ENCODE results near the gene DGCR6. TPM values are rescaled to one million over a fixed set of nuclear protein-coding genes. Genes with fewer than 3 reads are reported as not detected.

Gene DGCR6
- total and polyA plus RNA-seq, 2 of the 4 experiments (the other 2 are of a cell fraction) = 0.54 to 0.58 TPM

DNA sequence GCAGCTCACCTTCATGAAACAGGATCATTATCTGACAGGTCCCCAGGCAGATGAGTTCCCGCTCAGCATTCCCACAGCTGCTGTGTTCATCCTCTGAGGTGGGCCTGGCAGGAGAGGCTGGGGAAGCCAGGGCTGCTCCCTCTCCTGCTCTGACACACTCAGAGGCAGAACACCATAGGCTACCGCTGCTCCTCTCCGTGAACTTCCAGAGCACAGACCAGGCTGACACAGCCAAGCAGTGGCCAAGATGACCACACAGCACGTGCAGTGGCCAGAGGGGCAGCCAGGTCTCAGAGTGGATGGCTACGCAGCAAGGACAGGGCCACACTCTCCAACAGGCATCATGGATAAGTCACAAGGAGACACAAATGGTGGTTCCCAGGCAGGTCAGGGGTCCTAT lies 21.5 kb downstream of the DGCR6 start:
- no peak overlapping the region for H3K4ac ChIP-seq (ENCODE audit: low read depth, low read length)
- ATAC-seq (ENCODE audit: low read depth) = no peak
- no peak overlapping the region for H3K4me2 ChIP-seq (ENCODE audit: low read depth, low read length)
- H3K23ac ChIP-seq (ENCODE audit: low read depth, low read length) = no peak overlapping the region
- no peak for TF ChIP-seq SMC3 (IDR thresholded peaks at IDR 0.05; ENCODE audit: low read depth, low read length)
- no peak for TF ChIP-seq POLR2A (IDR thresholded peaks at IDR 0.05; ENCODE audit: low read depth, low read length)
- TF ChIP-seq RAD21 (IDR thresholded peaks at IDR 0.05; ENCODE audit: low read length) = no peak
- TF ChIP-seq MXI1 (IDR thresholded peaks at IDR 0.05; ENCODE audit: borderline replicate concordance, low read depth, low read length) = no peak
- no peak for TF ChIP-seq FOS (IDR thresholded peaks at IDR 0.05; ENCODE audit: low read depth, low read length)
- CTCF ChIA-PET = no interaction called here
- no peak overlapping the region for H2BK15ac ChIP-seq (ENCODE audit: low read depth, low read length)
- H3K27me3 ChIP-seq (ENCODE audit: control insufficient read depth, insufficient read depth, low read length) = no peaks in the 10 kb centered on the region
- dilution Hi-C loops (cut with HindIII; ENCODE audit: low sequenced_read_pairs, unreplicated experiment) (no loop called here), intact Hi-C loops (cut with micrococcal nuclease) (no loop called here), in situ Hi-C loops (cut with MboI; ENCODE audit: low sequenced_read_pairs) (no loop called here)
- H3K79me1 ChIP-seq (ENCODE audit: low read depth in 1 of 2, low read length in 2 of 2) = no peaks in the 10 kb centered on the region
- no peaks in the 10 kb centered on the region for H4K20me1 ChIP-seq (ENCODE audit: insufficient read depth, low read length)
- no peaks in the 10 kb centered on the region for H3K36me3 ChIP-seq (ENCODE audit: control insufficient read depth, insufficient read depth, low read length)
- H2BK120ac ChIP-seq (ENCODE audit: low read depth, low read length) = no peak overlapping the region
- H4K91ac ChIP-seq (ENCODE audit: insufficient read depth, low read depth, low read length) = no peak overlapping the region
- POLR2A ChIA-PET (ENCODE audit: unreplicated experiment) = interaction anchor here (0.6 kb wide), 1 partner anchor 10 kb away, joined by 4 read pairs; no protein-coding TSS in a partner anchor
- H3K9me3 ChIP-seq (ENCODE audit: control insufficient read depth, insufficient read depth, low read length) = no peaks in the 10 kb centered on the region
- no peak overlapping the region for H2AK5ac ChIP-seq (ENCODE audit: low read depth, low read length)
- no peak overlapping the region for H4K5ac ChIP-seq (ENCODE audit: low read depth, low read length)
- H3K27ac ChIP-seq (ENCODE audit: insufficient read depth, low read length) = no peak overlapping the region
- H2BK20ac ChIP-seq (ENCODE audit: low read depth, low read length) = no peak overlapping the region
- H4K8ac ChIP-seq (ENCODE audit: low read depth in 2 of 2, low read length in 2 of 2) = no peak overlapping the region
- no peak overlapping the region for H2AFZ ChIP-seq (replicated peaks; ENCODE audit: low read length, poor library complexity)
- no peaks in the 10 kb centered on the region for H3K4me1 ChIP-seq (ENCODE audit: control insufficient read depth, insufficient read depth, low read length)
- no CpG with 5 or more reads among the region's 5 CpGs for WGBS, 2 experiments (ENCODE audit: extremely low coverage in 2 of 2, insufficient read length in 1 of 2)
- no peak overlapping the region for H3K9ac ChIP-seq (ENCODE audit: low read depth, low read length)
- no peak for DNase-seq
- H2AK9ac ChIP-seq (replicated peaks; ENCODE audit: low read depth, low read length, poor library complexity) = no peak overlapping the region
- no peaks in the 10 kb centered on the region for H3K9me1 ChIP-seq (ENCODE audit: insufficient read depth, low read length)
- no peak overlapping the region for H3K56ac ChIP-seq (ENCODE audit: extremely low read depth, insufficient read depth, low read length)
- no TSS peak for BruUV-seq (replicated peaks)
- no peak overlapping the region for H3K18ac ChIP-seq (ENCODE audit: low read depth, low read length)
- no peak overlapping the region for H2BK5ac ChIP-seq (ENCODE audit: low read depth, low read length, poor library complexity, severe bottlenecking)
- no peak overlapping the region for H3K14ac ChIP-seq (replicated peaks; ENCODE audit: low read depth, low read length)
- no peak overlapping the region for H3K4me3 ChIP-seq (ENCODE audit: insufficient read depth, low read depth, low read length)
